Brain pericyte (primary cell): ENCODE measurements around the gene RWDD3.

ENCODE experiments used
- DNase-seq: peaks from one replicate; pipeline ENCODE4 v3.0.0-alpha.2; 2012; ENCODE audit warnings: low read depth, low spot score

RWDD3 gene

GRCh38 chr1:95281781-95282517 lies 47.9 kb downstream of the RWDD3 start:
- no peak for DNase-seq

DNA sequence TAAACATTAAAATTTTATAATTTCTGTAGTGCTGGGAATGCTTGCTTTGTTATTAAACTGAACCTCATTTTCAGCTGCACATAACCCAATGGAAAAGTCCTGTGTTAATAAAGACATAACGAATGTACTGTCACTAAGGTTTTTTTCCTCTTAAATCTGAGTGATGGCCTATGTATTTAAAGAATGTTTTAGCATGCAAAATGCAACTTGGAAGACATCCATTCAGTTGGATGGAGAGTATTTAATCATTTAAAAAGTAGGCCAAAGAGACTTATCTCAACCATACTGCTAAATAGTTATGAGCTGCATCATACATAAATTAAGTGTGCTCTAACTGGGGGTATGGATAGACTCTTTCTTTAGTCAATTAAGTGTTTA lies 48.5 kb downstream of the RWDD3 start:
- DNase-seq = no peak

DNA sequence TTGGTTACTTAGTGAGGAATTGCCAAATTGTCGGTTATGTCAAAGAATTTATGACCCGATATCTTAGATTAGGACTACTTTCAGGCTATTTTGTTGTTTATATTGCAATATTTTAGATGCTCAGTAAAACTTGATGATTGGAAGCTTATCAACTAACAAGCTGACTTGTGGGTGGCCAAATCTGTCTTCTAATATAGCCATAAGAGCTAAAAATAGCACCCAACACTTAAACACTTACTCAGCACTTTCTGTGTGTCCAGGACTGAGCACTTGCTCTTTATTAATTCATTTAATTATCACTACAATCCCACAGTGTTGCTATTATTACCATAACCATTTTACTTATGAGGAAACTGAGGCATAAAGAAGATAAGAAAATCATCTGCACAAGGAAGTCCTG lies 50.4 kb downstream of the RWDD3 start:
- no peak for DNase-seq

DNA sequence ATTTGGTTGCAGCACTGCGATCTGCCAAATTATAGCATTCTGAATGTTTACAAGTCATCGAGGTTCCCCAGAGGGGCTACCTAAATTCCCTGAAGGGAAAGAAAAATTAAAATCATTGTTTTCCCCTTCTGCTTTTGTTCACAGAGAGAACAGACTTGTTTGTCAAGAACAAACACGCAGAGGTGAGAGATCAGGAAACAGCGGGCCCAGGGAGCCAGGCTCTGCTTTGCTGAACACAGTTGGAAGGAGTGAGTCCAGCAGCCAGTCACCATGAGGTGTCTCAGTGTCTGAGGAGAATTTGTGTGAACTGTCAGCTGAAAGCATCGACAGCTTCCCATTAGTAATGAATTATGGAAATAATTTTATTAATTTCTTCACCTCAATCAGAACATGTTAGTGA lies 52.5 kb downstream of the RWDD3 start:
- DNase-seq = no peak

DNA sequence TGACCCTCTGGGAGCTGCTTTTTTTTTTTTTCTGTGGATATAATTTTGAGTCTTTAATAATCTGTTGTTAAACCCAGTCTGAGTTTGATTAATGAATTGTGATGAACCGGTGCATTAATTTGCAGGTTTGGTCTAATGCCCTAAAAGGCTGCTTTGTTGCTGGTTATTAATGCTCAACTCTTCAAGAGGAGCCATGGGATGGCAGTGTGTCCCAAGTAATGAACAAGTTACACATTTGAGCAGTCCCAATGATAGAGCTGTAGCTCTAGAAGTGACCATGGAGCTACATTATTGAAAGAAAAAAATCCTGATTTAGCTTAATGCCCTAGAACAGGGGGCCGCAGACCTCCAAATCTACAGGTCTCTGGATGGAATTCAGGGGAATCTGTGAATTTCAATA lies 53.1 kb downstream of the RWDD3 start:
- DNase-seq = no peak

- DNase-seq = no peak
Observed at GRCh38 chr1:95287825-95288224, 53.8 kb downstream of the RWDD3 start.
